HG02588 (cell line): Measurements from ENCODE around the gene HMX3.

Experiments used
- ATAC-seq: cut with Tn5 transposase; IDR thresholded peaks from one replicate; pipeline ENCODE4 v1.9.1; 2021; ENCODE audit warnings: mild to moderate bottlenecking, moderate library complexity; ENCODE audit not compliant: unreplicated experiment

Gene HMX3

DNA sequence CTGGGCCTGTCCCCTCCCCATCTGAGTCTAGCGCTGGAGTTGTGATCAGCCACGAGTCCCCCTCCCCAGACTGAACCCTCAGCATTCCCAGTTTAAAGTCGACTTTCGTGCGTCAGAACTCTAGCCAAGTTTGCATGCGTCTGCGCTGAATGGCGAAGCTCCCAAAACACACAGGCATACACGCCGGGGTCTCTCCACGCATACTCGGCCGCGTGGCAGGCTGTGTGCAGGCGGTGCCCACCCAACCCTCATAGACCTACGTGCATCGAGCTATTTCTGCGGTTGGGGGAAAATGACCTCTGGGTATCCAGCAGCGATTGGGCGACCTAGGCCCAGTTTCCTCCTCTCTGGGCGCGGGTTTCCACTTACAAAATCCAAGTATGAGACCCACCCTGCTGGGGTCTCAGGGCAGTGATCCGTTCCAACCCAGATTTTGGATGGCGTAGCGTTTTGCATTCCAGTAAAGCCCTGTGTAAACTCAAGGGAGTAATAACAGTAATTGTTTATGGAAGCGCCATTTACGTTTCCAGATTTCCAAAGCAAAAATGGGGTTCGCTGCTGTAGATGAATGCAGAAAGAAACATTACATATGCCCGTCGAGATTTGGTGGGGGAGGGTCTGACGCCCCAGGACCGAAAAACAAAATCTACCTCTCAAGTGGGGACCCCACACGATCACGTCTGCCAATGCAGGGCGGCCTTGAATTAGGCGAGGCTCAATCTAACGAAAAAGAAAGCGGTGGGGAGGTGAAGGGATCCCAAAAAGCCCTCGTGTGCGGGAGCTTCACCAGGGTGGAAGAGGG is 2.0 kb upstream of the HMX3 start:
- ATAC-seq, result no peak

- no peak for ATAC-seq
Measured at GRCh38 chr10:123134343-123134914, 1.3 kb upstream of the HMX3 start.

DNA sequence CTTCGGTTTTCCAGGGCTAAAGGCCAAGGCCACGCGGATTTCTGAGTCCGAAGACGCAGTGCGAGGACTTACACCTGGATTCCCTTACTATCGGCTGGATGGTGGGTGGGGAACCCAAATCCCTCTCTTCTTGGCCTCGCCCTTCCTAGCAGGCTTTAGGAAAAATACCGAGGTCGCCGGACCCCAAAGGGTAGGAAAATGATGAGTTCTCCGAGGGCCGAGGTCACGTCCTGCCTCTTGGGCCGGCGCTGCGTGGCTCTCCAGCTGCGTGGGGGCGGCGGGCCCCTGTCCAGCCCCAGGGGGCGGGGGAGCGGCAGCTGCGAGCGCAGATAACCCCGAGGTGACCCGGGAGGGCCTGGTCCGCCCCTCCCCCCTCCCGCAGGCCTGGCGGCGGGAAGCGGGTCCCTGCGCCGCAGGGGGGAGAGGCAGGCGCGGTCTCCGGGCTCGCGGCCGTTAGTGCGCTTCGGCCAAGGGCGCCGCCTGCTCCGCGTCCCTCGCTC is 805 bp upstream of the HMX3 start:
- ATAC-seq, result no peak

DNA sequence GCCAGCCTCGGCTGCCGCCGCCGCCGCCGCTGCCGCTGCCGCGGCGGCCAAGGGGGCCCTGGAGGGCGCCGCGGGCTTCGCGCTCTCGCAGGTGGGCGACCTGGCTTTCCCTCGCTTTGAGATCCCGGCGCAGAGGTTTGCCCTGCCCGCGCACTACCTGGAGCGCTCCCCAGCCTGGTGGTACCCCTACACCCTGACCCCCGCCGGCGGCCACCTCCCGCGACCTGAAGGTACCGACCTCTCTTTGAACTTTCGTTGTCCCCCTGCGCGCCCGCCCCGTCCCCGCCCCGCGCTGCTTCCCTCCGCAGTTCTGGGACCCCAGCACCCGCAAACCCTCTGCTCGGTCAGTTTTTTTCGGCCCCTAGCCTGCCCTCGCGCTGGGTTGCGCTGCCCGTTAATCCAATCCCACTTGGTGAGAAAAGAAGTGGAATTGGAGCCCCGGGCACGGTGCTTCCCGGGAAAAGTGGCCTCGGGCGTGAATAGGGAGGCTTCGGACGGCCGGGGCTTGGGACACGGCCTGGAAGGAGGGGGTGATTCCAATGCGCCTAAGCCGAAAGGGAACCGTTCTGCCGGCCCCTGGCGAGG is 543 bp downstream of the HMX3 start:
- no peak for ATAC-seq

DNA sequence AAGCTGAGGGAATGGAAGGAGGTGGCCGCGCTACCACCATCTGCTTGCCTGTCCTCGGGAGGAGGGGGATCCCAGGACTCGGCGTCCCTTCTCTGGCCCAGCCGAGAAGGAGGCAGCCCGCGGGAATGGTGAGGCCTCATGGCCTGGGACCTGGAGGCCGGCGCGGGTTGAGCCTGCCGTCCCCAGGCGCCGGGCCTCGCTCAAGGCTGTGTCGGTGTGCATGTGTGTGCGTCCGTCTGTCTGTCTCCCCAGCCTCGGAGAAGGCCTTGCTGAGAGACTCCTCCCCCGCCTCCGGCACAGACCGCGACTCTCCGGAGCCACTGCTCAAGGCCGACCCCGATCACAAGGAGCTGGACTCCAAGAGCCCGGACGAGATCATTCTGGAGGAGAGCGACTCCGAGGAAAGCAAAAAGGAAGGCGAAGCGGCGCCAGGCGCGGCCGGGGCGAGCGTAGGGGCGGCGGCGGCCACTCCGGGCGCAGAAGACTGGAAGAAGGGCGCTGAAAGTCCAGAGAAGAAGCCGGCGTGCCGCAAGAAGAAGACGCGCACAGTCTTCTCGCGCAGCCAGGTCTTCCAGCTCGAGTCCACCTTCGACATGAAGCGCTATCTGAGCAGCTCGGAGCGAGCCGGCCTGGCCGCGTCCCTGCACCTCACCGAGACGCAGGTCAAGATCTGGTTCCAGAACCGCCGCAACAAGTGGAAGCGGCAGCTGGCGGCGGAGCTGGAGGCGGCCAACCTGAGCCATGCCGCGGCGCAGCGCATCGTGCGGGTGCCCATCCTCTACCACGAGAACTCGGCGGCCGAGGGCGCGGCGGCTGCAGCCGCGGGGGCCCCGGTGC is 1.3 kb downstream of the HMX3 start:
- ATAC-seq, result no peak

DNA sequence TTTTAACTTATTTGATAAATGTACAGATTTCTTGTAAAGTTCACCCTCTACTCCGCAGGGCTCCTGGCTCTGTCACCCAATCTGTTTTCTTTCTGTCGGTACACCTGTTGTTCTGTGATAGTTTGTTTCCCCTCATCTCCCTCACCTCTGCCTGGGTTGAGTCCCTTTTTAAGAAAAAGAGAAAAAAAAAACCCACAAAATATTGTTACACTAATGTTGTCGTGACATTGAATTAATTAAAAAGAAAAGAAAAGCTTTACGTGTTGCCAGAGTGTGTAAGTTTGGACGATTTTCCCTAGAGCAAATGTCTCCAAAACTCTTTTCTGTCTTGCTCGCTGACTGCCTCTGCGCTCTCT is 3.4 kb downstream of the HMX3 start:
- no peak for ATAC-seq

- ATAC-seq, result no peak
Measured at GRCh38 chr10:123139521-123140163, 3.9 kb downstream of the HMX3 start.

DNA sequence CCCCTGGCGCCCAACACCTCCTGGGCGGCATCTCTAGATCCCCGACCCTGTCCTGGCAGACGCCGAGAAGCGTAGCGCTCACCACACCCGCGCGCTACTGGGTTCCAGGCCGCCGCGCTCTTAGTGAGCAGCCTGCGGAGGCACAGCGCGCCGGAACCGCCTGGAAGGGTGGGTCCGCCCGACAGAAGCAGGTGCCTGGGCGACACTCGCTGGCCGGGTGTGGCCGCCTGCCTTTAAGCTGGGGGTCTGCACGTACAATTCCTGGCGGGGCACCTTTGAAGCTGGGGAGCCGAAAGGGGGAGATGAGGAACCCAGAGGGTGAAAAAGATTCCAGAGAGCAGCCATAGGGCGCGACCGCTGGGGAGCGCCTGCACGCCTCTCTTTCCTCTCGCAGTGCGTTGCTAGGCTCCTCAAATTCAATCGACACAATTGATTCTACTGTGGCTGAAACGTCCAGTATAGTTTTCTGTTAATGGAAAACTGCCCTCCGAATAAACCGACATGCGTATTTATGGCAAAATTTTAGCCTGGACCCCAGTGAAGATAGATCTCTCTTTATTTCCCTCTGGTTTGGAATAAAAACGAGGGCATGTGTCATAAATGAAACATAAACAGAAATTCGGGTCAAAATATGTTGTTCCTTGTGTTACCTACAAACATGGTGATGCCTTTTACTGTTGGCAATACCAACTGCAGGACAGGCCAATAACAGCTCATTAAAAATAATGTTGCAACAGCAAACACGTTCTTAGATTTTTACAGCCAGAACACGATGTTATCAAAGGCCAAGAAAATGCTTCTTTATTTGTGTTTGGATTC is 4.6 kb downstream of the HMX3 start:
- no peak for ATAC-seq

GRCh38 chr10:123140983-123141390 is 5.2 kb downstream of the HMX3 start:
- no peak for ATAC-seq

DNA sequence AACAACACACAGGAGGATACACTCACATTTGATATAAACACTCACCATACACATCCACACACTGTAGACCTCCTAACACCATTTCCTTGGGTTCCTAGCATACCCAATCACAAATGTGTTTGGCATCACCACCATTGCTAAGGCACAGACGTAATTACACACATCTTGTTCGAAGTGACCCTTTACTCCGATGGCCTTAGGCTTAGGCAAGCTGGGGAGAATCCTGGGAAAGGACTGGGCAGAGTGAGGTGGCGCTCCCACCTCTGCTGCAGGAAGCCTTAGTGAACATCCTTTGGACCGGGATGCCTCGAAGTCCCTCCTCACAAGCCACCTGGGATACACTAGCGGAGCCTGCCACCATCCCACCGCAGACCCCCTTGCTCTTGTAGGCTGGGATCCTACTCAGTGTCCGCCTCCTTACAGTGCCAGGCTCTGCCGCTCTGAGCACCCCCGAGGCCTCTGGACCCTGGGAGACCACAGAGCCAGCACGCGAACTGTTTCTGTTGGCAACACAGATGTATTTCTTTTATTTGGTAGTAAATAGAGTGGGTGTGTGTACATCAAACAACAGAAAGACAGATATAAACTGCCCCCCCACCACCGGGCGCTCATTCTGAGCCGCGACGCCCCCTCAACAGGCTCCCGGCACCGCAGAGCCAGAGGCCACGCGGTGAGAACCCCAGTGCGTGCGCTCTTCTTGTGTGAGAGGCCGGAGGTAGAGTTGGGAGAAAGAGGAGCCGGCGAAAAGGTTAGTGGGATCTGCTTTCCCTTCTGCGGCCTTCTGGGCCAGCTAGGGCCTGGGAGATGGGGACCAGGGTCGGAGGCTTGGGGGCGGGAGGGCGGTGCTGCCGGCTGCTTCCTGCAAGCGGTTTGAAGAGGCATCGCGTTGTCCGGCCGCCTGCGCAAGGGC is 6.3 kb downstream of the HMX3 start:
- ATAC-seq, result no peak

DNA sequence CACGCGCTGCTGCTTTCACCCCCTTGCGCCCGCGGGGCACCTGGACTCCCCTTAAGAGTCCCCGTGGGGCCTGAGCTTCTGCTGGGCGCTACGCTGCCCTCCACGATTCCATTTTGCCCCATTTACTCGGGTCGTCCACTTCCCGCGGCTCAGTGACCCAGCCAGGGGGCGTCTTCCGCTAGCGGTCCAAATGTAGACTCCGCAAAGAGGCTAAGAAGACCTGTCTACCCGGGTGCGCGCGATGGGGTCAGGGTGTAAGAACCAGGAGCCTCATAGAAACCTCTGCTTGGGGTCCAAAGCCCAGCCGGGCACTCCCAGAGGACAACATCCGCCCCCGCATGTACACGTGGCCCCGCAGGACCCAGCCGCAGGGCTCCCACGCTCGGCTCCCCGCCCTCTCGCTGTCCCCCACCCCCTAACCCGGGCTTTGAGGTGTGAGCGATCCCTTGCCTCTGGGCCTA is 7.0 kb downstream of the HMX3 start:
- no peak for ATAC-seq

- ATAC-seq, result no peak
Measured at GRCh38 chr10:123143162-123143824, 7.5 kb downstream of the HMX3 start.

- no peak for ATAC-seq
Measured at GRCh38 chr10:123143825-123144168, 8.0 kb downstream of the HMX3 start.

GRCh38 chr10:123144697-123145541 is 9.1 kb downstream of the HMX3 start:
- no peak for ATAC-seq

GRCh38 chr10:123145542-123146012 is 9.8 kb downstream of the HMX3 start:
- ATAC-seq, result no peak

- ATAC-seq, result no peak
Measured at GRCh38 chr10:123146013-123146893, 10.5 kb downstream of the HMX3 start.
